Measurements from ENCODE around the gene PRICKLE4. TPM values are rescaled to one million over a fixed set of nuclear protein-coding genes. Genes with fewer than 3 reads are reported as not detected.

PRICKLE4 gene
- total and polyA plus RNA-seq, 8 donors = 0.88 to 5.7 (median 1.9) TPM

DNA sequence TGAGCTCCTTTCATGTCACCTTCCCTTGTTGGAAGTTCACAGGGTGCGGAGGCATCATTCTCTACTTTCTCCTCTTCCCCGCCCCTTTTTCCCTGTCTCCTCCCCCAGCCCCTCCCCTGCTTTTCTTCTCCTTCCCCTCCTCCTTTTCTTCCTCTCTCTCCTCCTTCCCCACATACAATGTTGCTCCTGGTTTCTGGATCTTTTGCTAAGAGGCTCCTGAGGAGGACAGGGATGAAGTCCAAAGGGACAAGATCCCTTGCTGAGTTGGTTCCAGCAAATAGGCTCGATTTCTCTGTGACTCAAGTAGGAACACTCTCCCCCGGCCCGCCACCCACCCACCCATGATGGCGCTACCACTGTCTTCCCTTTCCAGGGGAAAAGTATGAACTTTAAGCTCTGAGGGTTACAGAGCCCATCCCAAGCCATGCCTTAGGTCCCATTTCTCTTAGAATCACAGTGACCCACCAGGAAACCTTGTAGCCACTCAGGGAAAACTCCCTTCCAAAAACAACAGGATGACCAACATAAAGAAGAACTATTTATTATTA is 44.3 kb upstream of the PRICKLE4 start:
- TF ChIP-seq, protein P1, sequence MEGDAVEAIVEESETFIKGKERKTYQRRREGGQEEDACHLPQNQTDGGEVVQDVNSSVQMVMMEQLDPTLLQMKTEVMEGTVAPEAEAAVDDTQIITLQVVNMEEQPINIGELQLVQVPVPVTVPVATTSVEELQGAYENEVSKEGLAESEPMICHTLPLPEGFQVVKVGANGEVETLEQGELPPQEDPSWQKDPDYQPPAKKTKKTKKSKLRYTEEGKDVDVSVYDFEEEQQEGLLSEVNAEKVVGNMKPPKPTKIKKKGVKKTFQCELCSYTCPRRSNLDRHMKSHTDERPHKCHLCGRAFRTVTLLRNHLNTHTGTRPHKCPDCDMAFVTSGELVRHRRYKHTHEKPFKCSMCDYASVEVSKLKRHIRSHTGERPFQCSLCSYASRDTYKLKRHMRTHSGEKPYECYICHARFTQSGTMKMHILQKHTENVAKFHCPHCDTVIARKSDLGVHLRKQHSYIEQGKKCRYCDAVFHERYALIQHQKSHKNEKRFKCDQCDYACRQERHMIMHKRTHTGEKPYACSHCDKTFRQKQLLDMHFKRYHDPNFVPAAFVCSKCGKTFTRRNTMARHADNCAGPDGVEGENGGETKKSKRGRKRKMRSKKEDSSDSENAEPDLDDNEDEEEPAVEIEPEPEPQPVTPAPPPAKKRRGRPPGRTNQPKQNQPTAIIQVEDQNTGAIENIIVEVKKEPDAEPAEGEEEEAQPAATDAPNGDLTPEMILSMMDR (IDR thresholded peaks at IDR 0.05) = no peak
- Histone ChIP-seq H3K27me3 (no peaks in the 10 kb centered on the region), H3K27ac (no peak overlapping the region), H3K9me3 (no peaks in the 10 kb centered on the region), H3K36me3 (no peaks in the 10 kb centered on the region), H3K4me1 (peaks cover 0 to 9% (median 0%) of the 10 kb centered on the region in 3 donors), H3K4me3 (no peak overlapping the region)
- 61 to 64% methylated on average over 6 of the region's 6 CpGs for WGBS, 2 donors
- DNase-seq (peak in 1 of 6 donors; percentile 12), FAIRE-seq (no peak), ATAC-seq (no peak)
- intact Hi-C loops (cut with DNase I) = no loop called here

DNA sequence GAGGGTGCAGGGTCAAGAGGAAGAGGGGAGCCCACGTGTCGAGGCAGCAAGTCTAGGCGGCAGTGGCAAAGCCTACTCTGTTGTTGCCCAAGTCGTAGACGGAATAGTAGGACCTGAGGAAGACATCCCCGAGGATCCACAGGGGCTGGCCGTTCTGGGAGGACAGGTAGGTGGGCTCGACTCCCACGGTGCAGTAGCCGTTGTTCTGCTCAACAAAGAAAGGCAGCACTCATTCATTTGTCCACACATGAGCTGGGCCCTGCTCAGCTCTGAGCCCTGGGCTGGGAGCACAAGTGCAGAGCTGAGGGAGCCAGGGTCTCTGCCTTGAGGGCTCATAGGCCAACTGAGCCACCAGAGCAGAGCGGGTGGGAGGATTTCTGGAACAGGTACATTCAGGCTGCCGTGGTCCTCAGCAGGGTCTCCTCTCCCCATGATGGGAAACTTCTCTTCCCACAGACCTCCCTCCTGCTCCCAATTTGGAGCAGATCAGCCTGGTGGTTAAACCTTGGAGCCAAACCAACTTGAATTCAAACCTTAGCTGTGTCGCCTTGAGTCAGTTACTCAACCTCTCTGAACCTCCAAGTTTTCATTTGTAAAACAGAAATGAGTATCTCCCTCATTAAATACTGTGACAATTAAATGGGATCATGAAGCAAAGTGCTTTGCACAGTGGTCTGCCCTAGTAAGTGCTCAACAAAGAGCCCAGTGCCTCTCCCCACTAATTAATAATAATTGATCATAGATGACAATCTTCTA is 43.6 kb upstream of the PRICKLE4 start:
- Histone ChIP-seq H3K36me3 (no peaks in the 10 kb centered on the region), H3K4me1 (peaks cover 0 to 9% (median 0%) of the 10 kb centered on the region in 3 donors), H3K9me3 (no peaks in the 10 kb centered on the region), H3K27me3 (no peaks in the 10 kb centered on the region), H3K4me3 (no peak overlapping the region), H3K27ac (no peak overlapping the region)
- DNase-seq = peak in 1 of 6 donors; percentile 39
- WGBS, 2 donors = 78 to 82% methylated on average over 13 of the region's 13 CpGs
- intact Hi-C loops (cut with DNase I) = no loop called here
- TF ChIP-seq, protein P1 (IDR thresholded peaks at IDR 0.05) = no peak
- no peak for FAIRE-seq
- ATAC-seq = no peak

GRCh38 chr6:41737591-41738130 is 42.9 kb upstream of the PRICKLE4 start:
- no peak overlapping the region for H3K4me3 ChIP-seq
- DNase-seq (peak in 1 of 6 donors; percentile 10), FAIRE-seq (no peak), ATAC-seq (no peak)
- H3K36me3 ChIP-seq = no peaks in the 10 kb centered on the region
- intact Hi-C loops (cut with DNase I) = no loop called here
- peaks cover 0 to 9% (median 0%) of the 10 kb centered on the region in 3 donors for H3K4me1 ChIP-seq
- TF ChIP-seq, protein P1 (IDR thresholded peaks at IDR 0.05) = no peak
- no peaks in the 10 kb centered on the region for H3K27me3 ChIP-seq
- no peaks in the 10 kb centered on the region for H3K9me3 ChIP-seq
- 82 to 90% methylated on average over 6 of the region's 6 CpGs for WGBS, 2 donors
- H3K27ac ChIP-seq = no peak overlapping the region

DNA sequence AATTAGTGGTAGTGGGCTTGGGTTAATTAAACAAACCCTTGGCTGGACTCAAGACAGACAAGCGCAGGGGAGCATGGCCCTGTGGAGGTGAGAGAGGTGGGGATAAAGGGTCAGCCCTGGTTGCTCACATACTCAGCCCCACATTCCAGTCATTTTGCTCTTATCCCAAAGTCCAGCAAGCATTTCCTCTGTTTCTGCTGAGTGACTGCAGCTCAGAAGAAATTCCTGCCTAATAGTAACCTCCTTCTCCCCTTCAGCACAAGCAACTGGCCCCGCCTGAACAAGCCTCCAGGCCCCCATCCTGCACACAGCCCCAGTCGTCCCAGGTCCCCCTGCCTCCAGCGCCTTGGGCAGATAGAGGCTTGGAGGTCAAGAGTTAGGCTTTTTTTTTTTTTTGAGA is 41.5 kb upstream of the PRICKLE4 start:
- TF ChIP-seq, protein P1 (IDR thresholded peaks at IDR 0.05) = no peak
- H3K27ac ChIP-seq = no peak overlapping the region
- WGBS, 2 donors = 75 to 85% methylated on average over 4 of the region's 4 CpGs
- no peaks in the 10 kb centered on the region for H3K36me3 ChIP-seq
- ATAC-seq (no peak), FAIRE-seq (no peak), DNase-seq (peak in 1 of 6 donors; percentile 22)
- intact Hi-C loops (cut with DNase I) = no loop called here
- no peaks in the 10 kb centered on the region for H3K27me3 ChIP-seq
- H3K4me3 ChIP-seq = no peak overlapping the region
- H3K4me1 ChIP-seq = peaks cover 0 to 3% (median 0%) of the 10 kb centered on the region in 3 donors
- H3K9me3 ChIP-seq = no peaks in the 10 kb centered on the region

All from pancreas (tissue), 10 donors.